Mesodermal cell (in vitro differentiated cells): ENCODE results near the gene WDR93.

ENCODE experiments used
- H3K27ac ChIP-seq: 2 replicates; pipeline ENCODE4 v1.7.0; 2013; ENCODE audit warnings: mild to moderate bottlenecking, low read depth, low read length, moderate library complexity; ENCODE audit not compliant: severe bottlenecking
- H3K36me3 ChIP-seq: 2 replicates; pipeline ENCODE4 v1.7.1; 2013; ENCODE audit warnings: mild to moderate bottlenecking, low read length, moderate library complexity; ENCODE audit not compliant: control insufficient read depth, insufficient read depth
- H3K4me1 ChIP-seq: one replicate; pipeline ENCODE4 v1.7.1; 2013; ENCODE audit warnings: mild to moderate bottlenecking, low read length; ENCODE audit not compliant: insufficient read depth, control insufficient read depth, poor library complexity, severe bottlenecking
- H3K4me3 ChIP-seq: 2 replicates; pipeline ENCODE4 v1.7.0; 2013; ENCODE audit warnings: low read length, control low read depth, mild to moderate bottlenecking; ENCODE audit not compliant: insufficient read depth, poor library complexity, severe bottlenecking; ENCODE audit errors: extremely low read depth
- H3K9me3 ChIP-seq: 2 replicates; pipeline ENCODE4 v1.7.1; 2013; ENCODE audit warnings: mild to moderate bottlenecking, low read length, moderate library complexity; ENCODE audit not compliant: control insufficient read depth
- WGBS, 2 experiments: methylation state at CpG; one replicate each; pipeline ENCODE4 v1.1.5; 2013; ENCODE audit warnings: missing lambda C conversion rate in 2 of 2; ENCODE audit not compliant: insufficient coverage in 2 of 2; 5-methylcytosine and 5-hydroxymethylcytosine counted together

Gene WDR93

DNA sequence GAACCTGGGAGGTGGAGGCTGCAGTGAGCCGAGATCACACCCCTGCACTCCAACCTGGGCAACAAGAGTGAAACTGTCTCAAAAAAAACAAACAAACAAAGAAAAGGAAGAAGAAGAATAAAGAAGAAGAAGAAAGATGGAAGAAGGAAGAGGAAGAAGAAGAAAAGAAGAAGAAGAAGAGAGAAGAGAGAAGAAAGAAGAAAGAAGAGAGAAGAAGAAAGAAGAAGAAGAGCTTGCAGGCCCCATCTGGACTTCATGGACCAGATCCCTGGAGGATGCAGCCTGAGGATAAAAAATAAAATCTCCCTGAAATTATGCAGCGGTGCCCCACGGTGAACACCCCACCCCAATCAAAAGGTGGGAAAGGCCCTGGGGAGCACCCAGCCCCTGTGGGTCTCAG lies 69.2 kb downstream of the WDR93 start:
- Histone ChIP-seq H3K36me3 (no peaks in the 10 kb centered on the region), H3K4me3 (no peak overlapping the region), H3K4me1 (peaks cover 10% of the 10 kb centered on the region), H3K27ac (no peak overlapping the region), H3K9me3 (no peaks in the 10 kb centered on the region)
- WGBS, 2 experiments = 92 to 100% methylated on average over 1 to 2 of the region's 3 CpGs

DNA sequence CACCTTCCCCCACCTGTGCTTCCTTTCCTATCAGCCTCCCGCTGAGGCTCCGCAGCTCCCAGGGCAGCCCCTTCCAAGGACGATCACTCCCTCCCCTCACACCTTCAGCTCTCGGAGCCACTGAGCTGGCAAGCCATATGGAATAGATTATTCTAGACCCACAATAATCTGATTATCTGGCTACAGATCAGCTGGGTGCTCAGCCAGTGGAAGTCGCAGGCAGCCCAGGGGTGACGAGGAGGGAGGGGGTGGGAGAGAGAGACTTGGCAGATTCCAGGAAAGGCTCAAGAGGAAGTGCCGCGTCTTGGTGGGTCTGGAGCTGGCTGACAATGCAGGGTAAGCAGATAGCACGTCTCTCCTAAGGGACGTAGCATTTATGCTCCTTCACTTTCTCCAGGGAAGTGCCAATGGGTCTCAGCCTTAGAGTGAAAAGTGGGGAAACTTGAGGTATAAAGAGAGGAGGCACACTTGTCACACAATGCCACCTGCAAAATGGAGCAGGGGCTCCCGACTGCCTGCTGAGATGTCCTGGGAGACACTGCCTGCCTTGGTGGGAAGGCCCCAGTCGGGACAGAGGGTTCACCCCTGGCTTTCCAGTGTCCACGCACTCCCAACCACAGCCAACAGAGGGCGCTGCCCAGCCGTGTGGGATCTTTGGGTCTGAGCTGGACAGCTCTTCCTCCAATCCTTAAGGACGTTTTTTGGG lies 69.8 kb downstream of the WDR93 start:
- H3K27ac ChIP-seq = peak overlapping the region; percentile 16
- no peak overlapping the region for H3K4me3 ChIP-seq
- no peaks in the 10 kb centered on the region for H3K36me3 ChIP-seq
- no peaks in the 10 kb centered on the region for H3K9me3 ChIP-seq
- WGBS, 2 experiments = 10 to 18% methylated on average over 7 to 12 of the region's 16 CpGs
- H3K4me1 ChIP-seq = peaks cover 4% of the 10 kb centered on the region

DNA sequence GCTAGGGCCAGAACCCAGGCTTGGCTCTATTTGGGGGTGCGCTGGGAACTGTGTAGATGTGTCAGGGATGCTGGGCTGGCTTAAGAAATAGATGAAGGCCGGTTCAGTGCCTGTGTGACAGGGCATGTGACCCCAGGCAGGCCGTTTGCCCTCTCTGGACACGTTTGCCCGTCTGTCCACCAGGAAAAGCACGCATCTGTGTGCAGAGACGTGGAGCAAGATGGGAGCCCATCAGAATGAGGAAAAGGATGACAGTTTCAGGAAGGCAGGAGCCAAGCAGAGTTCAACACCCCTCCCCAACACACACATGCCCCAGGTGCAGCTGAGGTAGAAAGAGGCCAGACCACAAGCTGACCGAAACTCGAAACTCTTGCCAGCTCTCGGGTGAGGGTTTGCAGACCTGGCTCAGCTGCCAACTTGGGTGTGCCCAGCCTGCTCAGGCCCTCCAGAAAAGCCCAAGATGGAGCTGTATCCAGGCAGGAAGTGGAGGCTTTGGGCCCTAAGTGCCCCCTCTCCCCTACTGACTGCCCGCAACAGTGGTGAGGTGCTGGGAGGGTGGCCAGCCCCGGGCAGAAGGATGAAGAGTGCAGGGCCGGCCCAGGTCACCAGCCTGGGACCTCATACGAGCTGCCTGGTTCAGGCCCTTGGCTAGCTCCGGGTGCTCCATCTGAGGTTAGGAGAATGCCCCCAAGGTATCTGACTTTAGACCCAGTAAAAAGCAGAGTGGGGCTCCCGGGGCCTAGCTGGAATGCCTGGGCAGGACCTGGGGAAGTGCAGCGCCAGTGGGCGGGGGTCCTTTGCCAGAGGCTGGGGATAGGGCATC lies 70.6 kb downstream of the WDR93 start:
- Histone ChIP-seq H3K9me3 (no peaks in the 10 kb centered on the region), H3K4me1 (peaks cover 4% of the 10 kb centered on the region), H3K4me3 (no peak overlapping the region), H3K36me3 (no peaks in the 10 kb centered on the region), H3K27ac (no peak overlapping the region)
- 86 to 89% methylated on average over 16 to 18 of the region's 18 CpGs for WGBS, 2 experiments

DNA sequence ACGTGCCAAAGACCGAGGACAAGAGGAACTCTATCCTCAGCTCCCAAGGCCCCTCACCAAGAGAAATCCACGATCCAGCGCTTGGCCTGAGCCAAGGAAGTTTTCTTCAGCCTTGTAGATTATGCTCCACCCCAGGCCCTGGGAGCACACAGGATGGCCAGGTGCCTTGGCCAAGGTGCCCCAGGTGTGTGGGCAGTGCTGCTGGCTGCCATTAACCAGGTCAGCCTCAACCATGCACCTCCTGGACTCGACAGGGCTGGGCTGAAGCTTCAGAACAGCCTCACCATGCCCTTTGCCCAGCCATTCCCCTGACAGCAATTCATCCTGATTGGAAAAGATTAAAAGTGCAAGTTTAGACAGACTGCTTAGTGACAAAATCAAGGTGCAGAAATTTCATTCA lies 71.3 kb downstream of the WDR93 start:
- Histone ChIP-seq H3K27ac (no peak overlapping the region), H3K4me1 (peaks cover 4% of the 10 kb centered on the region), H3K9me3 (no peaks in the 10 kb centered on the region), H3K4me3 (no peak overlapping the region), H3K36me3 (no peaks in the 10 kb centered on the region)
- 93% methylated on average over 5 of the region's 5 CpGs for WGBS, 2 experiments

DNA sequence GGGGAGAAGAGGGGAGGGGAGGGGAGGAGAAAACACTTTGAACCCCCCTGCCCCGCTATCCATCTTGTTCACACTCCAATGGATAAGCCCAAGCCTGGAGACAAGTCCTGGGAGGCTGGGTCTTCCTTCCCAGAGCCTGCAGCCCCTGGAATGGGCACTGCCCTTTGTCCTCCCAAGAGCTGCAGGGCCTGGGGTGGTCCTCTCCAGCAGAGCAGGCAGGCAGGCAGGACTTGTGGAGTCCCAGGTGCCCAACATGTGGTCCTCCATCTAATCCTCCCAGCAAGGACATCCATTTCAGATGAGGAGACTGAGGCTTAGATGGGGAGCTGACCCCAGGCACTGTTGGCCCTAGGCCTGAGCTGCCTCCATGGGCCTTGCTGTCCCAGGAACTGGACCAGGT lies 75.1 kb downstream of the WDR93 start:
- peaks cover 4% of the 10 kb centered on the region for H3K4me1 ChIP-seq
- no peaks in the 10 kb centered on the region for H3K9me3 ChIP-seq
- H3K27ac ChIP-seq = no peak overlapping the region
- WGBS, 2 experiments = no CpG with 5 or more reads among the region's 1 CpG
- H3K4me3 ChIP-seq = no peak overlapping the region
- no peaks in the 10 kb centered on the region for H3K36me3 ChIP-seq

DNA sequence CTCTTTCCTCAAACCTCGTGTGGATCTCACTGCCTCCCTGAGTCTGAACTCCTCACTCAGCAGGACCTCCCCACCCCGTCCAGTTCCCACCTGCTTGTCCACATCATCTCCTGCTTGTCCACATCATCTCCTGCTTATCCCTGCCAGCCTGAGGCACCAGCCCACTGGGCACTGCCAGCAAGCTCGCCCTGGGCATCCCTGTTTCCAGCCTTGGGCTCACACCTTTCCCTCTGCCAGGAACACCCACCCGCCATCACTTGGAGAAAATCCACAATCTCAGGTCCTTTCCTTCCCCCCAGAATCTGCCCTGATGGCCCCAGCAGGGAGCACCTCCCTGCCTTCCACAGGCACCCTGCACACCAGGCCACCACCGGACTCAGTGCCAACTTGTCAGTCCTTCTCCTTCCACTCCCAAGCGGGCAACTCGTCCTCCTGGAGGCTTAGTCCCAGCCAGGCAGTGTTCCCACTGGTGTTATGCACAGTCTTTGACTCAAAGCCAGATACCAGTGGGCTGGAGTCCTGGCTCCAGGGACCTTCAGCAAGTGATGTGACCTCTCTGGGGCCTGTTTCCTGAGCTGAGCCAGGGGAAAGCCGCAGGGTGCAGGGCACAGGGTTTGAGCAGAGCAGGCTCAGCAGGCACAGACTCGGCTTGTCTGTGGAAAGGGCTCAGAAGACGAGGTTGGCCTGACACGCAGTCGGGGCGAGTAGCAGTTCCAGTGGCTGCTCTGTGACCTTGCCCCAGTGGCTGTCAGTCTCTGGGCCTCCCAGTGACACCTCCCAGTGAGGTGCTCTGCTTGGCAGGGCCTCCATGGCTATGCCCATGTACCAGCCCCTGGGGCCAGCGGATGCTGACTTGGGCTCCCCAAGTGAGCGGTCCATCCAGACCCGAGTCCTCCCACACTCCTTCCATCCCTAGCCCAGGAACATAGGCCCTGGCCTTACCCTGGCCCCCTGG lies 76.0 kb downstream of the WDR93 start:
- Histone ChIP-seq H3K9me3 (no peaks in the 10 kb centered on the region), H3K27ac (no peak overlapping the region), H3K36me3 (no peaks in the 10 kb centered on the region), H3K4me3 (no peak overlapping the region), H3K4me1 (peaks cover 4% of the 10 kb centered on the region)
- 91 to 94% methylated on average over 11 to 16 of the region's 16 CpGs for WGBS, 2 experiments

DNA sequence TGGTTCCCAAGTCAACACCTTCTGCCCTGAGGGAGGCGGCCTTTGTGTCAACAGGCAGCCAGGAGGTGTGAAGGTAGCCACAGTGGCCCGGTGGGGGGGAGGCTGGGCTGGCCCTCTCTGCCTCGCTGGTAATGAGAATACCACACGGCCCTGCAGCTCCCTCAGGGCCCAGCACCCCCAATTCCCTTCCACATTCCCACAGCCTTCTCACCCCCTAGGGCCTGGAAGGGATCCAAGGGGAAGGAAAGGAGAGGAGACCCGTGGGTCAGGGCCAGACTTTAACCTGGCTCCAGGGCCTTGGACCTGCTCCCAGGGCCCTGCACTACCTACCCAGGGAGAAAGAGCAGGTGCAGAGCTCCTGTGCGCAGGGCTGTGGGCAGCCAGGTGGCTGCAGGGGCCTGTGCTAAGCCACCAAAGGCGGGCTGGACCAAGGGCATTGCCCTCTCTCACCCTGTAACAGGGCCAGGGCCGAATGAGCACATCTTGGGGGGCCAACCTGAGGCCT lies 76.9 kb downstream of the WDR93 start:
- H3K36me3 ChIP-seq = no peaks in the 10 kb centered on the region
- H3K4me3 ChIP-seq = no peak overlapping the region
- WGBS, 2 experiments = 64 to 77% methylated on average over 4 to 5 of the region's 8 CpGs
- no peak overlapping the region for H3K27ac ChIP-seq
- H3K9me3 ChIP-seq = no peaks in the 10 kb centered on the region
- peaks cover 4% of the 10 kb centered on the region for H3K4me1 ChIP-seq

DNA sequence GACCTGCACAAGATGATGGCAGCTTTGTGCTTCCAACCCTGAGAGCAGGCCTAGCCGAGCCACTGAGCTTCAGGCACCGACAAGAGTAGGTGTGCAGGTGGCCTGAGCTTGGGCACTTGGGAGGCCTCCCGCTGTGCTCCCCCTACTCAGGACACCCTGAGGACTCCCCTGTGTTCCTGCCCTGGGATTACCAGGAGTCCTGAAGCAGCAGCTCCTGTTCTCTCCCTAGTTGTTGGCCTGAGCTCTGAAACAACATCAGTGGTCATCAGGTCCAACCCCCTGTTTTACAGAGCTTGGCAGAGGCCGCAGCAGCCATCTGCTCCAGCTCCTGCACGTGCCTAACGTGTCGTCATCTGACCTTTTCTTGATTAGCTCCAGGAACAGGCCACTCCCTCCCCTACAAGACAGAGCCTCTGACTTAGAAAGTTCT lies 77.5 kb downstream of the WDR93 start:
- H3K36me3 ChIP-seq = no peaks in the 10 kb centered on the region
- H3K4me3 ChIP-seq = no peak overlapping the region
- H3K4me1 ChIP-seq = peaks cover 4% of the 10 kb centered on the region
- no peaks in the 10 kb centered on the region for H3K9me3 ChIP-seq
- WGBS, 2 experiments = 91 to 100% methylated on average over 4 to 7 of the region's 7 CpGs
- no peak overlapping the region for H3K27ac ChIP-seq

DNA sequence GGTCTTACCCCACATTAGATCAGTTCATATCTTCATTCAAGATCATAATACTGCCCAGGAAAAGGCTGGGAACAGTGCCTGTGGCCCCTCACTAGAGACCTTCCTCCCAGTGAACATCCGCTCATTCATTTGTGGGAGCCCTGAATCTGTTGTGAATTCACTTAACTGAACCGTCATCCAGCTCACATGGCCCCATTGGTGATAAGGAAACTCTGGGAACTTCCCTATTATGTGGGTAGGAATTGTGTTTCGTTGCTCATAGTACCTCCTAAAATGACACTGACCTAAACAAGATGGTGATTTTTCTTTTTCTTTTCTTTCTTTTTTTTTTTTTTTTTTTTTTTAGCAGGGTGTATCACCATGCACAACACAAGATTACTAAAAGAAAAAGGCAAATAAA lies 78.8 kb downstream of the WDR93 start:
- WGBS, 2 experiments = 100% methylated on average over 1 to 2 of the region's 3 CpGs
- Histone ChIP-seq H3K4me1 (peaks cover 4% of the 10 kb centered on the region), H3K4me3 (no peak overlapping the region), H3K9me3 (no peaks in the 10 kb centered on the region), H3K27ac (no peak overlapping the region), H3K36me3 (no peaks in the 10 kb centered on the region)

DNA sequence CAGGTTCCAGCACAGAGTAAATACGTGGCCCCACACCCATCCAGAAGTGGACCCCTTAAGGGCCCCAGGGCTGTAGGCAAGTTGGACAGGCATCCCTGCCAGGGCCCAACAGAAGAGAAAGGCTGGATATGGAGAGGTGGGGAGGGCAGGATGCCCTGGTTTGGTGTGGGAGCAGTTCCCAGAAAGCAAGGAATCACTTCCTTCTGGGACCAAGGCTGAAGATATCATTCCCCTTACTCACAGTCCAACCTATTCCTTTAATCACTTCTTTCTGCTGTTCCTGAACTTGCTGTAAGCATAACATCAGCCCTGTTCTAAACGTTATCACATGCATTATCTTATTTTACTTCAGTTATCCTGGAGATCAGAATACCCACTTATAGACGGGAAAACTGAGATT lies 79.4 kb downstream of the WDR93 start:
- 83 to 86% methylated on average over 2 to 3 of the region's 3 CpGs for WGBS, 2 experiments
- H3K27ac ChIP-seq = no peak overlapping the region
- no peak overlapping the region for H3K4me3 ChIP-seq
- H3K9me3 ChIP-seq = no peaks in the 10 kb centered on the region
- H3K36me3 ChIP-seq = no peaks in the 10 kb centered on the region
- peaks cover 4% of the 10 kb centered on the region for H3K4me1 ChIP-seq
